Stimulated activated CD4-positive, alpha-beta T cell treated with anti-CD3 and anti-CD28 coated beads, Interleukin-12 subunit alpha, Interleukin-12 subunit beta, amount 100 ng/mL, for 24 hours (primary cell): ENCODE results near the gene BIK.
"Not testable (repeated sequence)": the region's sequence is repeated elsewhere in the genome, so short reads cannot be mapped to it uniquely, and the experiment has no call there.

Experiments
- DNase-seq, 2 experiments: peaks; one replicate each; pipeline ENCODE4 v3.0.0-alpha.2; 2020; ENCODE audit warnings: low read depth in 2 of 2

The BIK gene

GRCh38 chr22:43136255-43136654 lies 25.7 kb downstream of the BIK start:
- DNase-seq, result no peak

GRCh38 chr22:43136801-43137200 lies 26.3 kb downstream of the BIK start:
- DNase-seq, result no peak

- DNase-seq, result peak; percentile 73 to 77
These were observed 32.5 kb downstream of the BIK start, which contains the start of gene MCAT for GRCh38 chr22:43142880-43143562. Gene MCAT (minus strand): TSS chr22:43143398. CDS start chr22:43143348, 50 bp downstream.

GRCh38 chr22:43144949-43145348 lies 34.4 kb downstream of the BIK start:
- no peak for DNase-seq

GRCh38 chr22:43145371-43145770 lies 34.8 kb downstream of the BIK start:
- DNase-seq, result not testable (repeated sequence)

GRCh38 chr22:43146332-43146731 lies 35.8 kb downstream of the BIK start:
- DNase-seq, result not testable (repeated sequence)

- no peak for DNase-seq
These were observed 37.3 kb downstream of the BIK start for GRCh38 chr22:43147821-43148220.

- DNase-seq, result no peak
These were observed 38.0 kb downstream of the BIK start for GRCh38 chr22:43148581-43148980.

GRCh38 chr22:43150731-43151206 lies 40.2 kb downstream of the BIK start:
- no peak for DNase-seq

- DNase-seq, result peak; percentile 33 to 56
These were observed 40.9 kb downstream of the BIK start, which contains the start of gene TSPO for GRCh38 chr22:43151251-43152002. Gene TSPO (plus strand): TSS chr22:43151559. CDS start chr22:43159239, 7,680 bp downstream.

GRCh38 chr22:43152003-43152356 lies 41.4 kb downstream of the BIK start:
- DNase-seq, result no peak

- peak; percentile 29 to 52 for DNase-seq
These were observed 42.0 kb downstream of the BIK start for GRCh38 chr22:43152357-43153071.

GRCh38 chr22:43153899-43154298 lies 43.3 kb downstream of the BIK start:
- DNase-seq, result no peak

GRCh38 chr22:43154887-43155536 lies 44.5 kb downstream of the BIK start:
- DNase-seq, result no peak

GRCh38 chr22:43155789-43156188 lies 45.2 kb downstream of the BIK start:
- DNase-seq, result no peak

GRCh38 chr22:43156413-43156812 lies 45.9 kb downstream of the BIK start:
- no peak for DNase-seq

GRCh38 chr22:43157874-43158546 lies 47.5 kb downstream of the BIK start:
- no peak for DNase-seq

GRCh38 chr22:43158778-43159483 lies 48.4 kb downstream of the BIK start:
- no peak for DNase-seq

- no peak for DNase-seq
These were observed 49.1 kb downstream of the BIK start for GRCh38 chr22:43159484-43160178.
